Measurements from ENCODE around the gene POLDIP3.
"Not testable (repeated sequence)": the region's sequence is repeated elsewhere in the genome, so short reads cannot be mapped to it uniquely, and the experiment has no call there.

Gene POLDIP3

DNA sequence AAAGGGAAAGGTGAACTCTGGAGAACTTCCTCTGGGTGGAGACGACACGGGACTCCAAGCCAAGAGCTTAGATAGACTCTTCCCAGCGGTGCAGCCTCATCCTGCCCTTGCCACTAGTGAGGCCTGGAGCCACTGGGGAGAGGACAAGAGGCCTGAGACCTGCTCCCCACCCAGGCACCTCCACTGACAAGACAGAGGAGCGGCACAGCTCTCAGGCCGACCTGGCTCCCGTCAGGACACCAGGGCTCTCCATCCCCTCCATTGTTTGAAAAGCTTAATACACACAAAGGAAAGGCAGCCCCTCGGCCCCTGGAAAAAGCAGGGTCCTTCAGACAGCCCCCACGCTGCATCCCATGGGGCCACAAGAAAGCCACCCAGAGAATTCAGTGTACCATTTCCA lies 29.6 kb downstream of the POLDIP3 start:
- DNase-seq = no peak

DNA sequence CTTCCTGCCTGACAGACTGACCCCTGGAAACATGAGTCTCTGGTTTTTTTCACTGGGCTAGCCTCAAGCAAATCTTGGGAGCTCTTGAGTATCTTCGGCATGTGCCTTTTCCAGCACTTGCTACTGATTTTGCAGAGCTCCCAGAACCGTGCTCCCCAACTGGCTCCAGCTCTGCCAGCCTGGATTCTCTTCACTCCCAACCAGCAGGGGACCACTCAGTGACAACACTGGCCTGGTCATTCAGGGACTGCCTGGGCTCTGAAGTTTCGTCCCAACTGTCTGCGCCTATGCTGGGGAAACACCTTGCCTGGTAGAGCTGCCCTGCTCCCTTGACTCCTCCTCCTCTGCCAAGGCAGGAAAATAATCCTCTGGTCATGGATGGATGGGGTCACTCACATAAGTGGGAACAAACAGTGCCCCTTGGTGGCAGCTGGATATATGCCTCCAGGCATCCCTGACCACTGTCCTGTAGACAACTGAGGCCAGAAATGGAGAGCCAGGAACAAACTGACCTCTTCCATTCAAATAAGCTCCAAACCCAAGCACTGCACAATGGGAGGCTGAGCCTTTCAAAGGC lies 30.2 kb downstream of the POLDIP3 start:
- no peak for DNase-seq

DNA sequence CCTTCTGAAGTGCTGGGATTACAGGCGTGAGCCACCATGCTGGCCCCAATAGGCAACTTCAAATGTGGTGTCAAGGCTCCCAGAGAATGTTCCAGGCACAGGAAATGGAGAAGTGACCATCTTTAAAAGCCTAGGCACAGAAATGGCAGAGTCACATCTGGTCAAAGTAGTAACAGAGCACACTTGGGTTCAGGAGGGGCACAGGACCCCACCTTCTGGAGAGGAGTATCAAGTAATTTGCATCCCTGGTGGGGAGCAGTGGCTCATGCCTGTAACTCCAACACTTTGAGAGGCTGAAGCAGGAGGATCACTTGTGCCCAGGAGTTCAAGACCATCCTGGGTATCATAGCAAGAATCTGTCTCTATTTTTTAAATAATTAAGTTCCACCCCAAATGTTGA lies 31.7 kb downstream of the POLDIP3 start:
- no peak for DNase-seq

DNA sequence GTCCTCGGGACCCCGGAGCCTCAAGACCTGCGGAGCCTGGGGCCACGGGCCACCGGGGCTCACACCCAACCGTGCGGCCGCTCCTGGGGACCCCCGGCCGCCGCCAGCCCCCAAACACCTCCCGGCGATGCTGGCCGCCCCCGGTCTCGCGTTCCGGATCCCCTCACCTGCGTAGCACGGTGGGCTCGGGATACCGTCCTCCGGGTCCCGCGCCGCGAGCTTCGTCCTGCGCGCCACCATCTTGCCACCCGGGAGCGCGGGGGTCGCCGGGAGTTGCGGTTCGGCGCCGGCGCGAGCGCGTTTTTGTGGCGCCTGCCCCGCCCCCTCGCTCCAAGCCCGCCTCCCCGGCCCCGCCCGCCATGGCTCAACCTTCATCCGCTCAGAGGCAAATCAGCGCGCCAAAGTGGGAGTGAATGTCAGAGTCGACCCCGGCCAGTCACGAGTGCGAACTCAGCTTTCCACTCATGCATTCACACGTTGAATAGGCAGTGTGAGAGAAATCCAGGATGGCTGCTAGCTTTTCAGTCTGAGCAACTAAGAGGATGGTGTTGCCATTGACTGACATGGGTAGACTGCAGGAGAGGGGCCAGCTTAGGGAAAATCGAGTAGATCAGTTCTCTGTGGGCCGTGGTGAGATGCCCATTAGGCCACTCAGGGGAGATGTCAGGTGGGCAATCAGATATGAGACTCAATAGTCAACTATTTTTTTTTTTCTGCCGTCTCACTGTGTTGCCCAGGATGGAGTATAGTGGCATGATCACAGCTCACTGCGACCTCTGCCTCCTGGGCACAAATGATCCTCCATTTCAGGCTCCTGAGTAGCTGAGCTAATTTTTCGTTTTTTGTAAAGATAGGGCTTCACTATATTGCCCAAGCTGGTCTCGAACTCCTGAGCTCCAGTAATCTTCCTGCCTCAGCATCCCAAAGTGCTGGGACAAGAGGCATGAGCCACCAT lies 32.6 kb downstream of the POLDIP3 start:
- peak; percentile 90 for DNase-seq

DNA sequence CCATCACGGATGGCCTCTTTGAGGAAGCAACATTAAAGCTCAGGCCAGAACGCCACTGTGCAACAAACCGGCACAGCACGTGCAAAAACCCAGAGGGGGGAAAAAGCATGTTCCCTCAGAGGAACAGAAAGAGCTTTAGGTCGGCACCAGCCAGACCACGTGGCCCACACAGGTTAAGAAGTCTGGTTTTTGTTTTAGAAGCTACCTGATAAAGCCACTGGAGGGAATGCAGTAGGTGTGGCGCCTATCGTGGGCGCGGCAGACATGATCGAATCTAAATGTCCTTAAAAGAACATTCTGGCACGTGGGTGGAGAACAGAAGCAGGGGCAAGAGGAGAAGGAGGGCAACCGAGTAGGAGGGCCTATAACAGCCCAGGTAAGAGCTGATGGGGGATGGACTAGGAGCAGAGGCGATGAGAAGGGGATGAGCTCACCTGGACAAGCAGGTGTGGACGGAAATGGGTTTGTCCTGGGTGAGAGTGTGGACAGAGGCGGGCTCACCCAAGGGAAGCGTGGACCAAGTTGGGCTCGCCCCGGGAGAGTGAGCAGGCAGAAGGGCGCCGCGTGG lies 33.4 kb downstream of the POLDIP3 start:
- not testable (repeated sequence) for DNase-seq

DNA sequence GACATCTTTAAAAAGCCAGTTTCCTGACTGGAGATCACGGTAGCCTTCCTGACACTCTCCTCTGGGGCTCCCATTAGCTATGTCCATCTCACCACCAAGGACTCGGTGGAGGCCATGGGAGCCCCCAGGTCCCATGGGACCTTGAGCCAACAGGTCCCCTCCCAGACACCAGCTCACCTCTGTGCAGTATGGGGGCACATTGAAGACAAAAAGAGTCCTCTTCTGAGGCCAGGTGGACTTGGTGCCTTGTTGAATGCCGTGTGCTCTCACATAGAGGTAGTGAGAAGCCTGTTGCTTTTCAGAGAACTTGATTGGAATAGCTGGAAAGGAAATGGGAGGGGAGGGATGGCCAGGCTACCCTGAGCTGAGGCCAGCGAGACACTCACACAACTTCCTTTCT lies 34.6 kb downstream of the POLDIP3 start:
- not testable (repeated sequence) for DNase-seq

DNA sequence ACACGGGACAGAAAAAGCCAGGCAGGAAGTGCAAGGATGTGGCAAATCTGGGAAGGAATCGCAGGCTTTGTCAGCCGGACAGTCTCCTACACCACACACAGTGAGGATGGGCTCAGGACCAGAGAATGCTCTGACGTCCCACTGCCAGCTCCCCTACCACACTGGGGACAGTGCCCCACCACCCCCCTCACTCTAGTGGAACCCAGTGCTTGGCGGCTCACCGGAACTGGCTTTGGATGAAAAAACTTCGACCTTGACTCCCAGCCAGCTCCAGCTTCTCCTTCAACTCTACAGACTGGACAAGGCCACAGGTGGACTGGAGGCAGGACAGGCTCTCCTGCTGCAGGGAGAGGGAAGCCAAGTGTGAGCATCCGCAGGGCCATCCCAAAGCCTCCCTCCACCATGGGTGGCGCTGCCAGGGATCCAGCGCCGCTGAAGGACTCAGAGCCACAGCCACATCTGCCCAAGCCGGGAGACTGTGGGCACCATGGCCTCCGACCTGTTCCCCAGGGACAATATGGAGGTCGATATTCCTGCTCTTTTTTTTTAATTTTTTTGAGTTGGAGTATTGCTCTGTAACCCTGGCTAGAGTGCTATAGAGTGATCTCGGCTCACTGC lies 37.0 kb downstream of the POLDIP3 start:
- no peak for DNase-seq

DNA sequence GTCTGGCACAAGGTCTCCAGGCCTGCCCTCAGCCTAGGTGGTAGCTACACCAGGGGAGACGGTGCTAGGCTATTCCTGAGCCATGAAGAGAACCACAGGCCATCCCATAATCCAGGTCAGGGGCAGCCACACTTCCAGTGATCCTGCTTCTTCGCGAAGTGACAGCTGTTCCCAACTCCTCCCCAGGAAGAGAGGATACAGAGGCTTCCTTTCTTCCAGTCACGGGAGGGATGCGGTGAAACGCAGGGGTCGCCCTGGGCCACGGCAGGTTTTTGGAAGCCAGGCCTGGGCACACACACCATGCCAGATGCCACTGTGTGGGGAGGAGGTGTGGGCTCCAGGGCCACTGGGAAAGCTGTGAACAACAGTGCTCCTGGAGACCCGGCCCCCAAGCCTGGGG lies 37.5 kb downstream of the POLDIP3 start:
- DNase-seq = not testable (repeated sequence)

DNA sequence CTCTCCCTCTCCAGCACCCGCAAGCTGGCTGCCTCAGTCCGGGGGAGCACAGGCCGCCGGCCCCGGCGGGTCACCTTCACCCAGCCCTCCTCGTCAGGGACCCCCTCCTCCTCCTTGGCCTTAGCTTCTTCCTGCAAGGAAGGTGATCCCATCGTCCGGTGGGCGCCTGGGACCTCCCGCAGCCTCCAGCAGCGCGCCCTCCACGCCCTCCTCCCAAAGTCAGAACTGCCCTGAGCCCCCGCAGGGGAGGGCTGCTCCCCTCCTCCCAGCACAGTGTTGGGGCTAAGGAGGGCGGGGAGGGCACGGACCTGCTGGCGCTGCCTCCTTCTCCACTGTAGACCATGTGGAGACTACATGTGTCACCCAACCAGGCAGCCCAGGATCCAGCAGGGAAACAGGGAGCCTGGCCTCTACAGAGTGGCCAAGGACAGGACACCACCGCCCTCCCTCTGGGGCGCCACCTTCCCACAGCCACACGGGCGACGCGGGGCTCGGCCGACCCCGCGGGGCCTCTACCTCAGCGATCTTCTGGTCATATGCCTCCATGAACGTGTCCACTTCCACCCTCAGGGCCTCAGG lies 38.6 kb downstream of the POLDIP3 start:
- not testable (repeated sequence) for DNase-seq

DNA sequence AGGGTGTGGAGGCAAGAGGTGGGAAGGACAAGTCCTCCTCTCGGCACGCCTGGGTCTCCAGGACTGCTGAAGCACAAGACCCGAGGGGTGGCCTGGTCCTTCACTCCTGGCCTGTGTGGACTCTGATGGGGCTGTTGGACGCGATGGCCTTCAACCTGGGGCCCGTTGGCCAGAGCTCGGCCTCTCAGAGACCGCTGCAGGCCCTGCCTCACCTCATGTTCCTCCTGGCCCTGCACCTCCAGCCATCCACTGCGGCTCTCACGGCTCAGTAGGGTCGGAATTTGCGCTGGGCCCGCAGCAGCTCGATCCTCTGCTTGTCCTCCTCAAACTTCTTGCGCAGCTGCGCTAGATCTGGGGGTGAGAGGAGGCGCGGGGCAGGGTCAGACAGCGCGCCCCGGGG lies 40.2 kb downstream of the POLDIP3 start:
- DNase-seq = not testable (repeated sequence)

DNA sequence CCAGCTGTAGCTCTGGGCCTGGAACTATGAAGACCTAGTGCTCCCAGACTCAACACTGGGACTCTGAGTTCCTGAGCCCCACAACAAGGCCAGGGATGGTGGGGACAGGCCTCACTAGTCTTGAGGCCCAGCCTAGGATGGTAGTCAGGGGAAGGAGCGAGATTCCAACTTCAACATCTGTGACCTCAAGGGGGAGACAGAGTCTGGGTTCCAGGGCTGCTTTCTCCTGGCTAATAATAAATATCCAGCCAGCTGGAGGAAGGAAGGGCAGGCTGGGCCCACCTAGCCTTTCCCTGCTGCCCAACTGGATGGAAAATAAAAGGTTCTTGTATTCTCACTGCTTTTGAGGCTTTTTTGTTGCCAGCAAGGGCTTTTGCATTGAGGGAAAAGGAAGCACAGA lies 40.6 kb downstream of the POLDIP3 start:
- DNase-seq = not testable (repeated sequence)

DNA sequence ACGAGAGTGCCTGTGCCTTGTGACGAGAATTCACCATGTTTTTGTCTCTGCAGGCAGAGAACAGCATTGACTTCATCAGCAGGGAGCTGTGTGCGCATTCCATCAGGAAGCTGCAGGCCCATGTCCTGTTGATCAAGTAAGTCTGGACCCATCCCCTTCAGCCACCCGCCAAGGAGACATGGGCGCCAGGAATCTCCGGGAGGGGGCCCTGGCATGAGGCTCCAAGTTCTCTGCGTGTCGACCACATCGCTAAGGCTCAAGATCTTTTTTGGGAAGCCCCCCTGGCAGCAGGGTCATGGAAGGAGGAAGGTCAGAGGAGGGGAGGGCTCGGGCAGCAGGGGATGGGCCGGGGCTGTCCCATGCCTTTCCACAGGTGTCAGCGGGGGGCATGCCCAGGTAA lies 43.6 kb downstream of the POLDIP3 start:
- not testable (repeated sequence) for DNase-seq

DNA sequence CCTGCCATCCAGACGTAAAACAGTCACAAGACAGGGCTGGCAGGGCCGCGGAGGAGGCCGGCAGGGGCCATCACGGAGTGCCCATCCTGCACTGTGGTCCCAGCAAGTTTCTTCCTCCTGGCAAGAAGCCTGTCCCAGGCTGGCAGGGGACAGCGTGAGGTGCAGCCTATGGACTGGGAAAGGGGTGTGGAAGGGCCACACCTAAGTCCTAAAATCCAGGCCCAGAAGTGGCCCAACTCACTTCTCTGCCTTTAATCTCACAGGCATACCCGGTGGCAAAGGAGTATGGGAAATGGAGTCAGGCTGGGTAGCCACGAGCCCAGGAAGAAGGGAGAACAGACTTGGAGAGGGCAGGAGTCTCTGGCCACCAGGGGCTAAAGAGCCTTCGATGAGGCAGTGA lies 44.1 kb downstream of the POLDIP3 start:
- not testable (repeated sequence) for DNase-seq

DNA sequence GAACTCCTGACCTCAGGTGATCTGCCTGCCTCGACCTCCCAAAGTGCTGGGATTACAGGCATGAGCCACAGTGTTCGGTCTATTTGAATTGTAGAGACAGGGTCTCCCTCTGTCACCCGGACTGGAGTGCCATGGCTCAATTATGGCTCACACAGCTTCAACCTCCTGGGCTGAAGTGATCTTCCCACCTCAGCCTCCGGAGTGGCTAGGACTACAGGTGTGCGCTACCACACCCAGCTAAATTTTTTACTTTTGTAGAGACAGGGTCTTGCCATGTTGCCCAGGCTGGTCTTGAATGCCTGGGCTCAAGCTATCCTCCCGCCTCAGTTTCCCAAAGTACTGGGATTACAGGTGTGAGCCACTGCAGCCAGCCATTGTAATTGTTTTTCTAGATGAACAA lies 46.7 kb downstream of the POLDIP3 start:
- not testable (repeated sequence) for DNase-seq

DNA sequence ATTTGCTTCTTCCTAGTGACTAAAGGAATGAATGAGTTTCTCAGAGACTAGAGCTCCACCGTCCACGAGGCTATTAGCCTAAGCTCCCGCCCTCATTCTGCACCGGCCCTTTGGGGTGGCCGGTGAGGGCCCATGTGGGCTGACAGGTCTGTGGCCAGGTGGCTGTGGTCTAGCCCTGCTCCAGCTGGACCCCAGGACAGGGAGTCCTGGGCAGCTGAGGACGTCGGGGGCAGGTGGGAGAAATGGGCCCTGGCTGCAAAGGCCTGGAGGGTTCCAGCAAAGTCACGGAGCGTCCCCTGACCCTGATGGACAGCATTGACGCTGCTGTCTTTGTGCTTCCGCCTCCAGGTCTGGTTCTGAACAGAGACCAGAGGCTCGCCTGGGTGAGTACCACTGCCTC lies 48.7 kb downstream of the POLDIP3 start:
- DNase-seq = no peak

DNA sequence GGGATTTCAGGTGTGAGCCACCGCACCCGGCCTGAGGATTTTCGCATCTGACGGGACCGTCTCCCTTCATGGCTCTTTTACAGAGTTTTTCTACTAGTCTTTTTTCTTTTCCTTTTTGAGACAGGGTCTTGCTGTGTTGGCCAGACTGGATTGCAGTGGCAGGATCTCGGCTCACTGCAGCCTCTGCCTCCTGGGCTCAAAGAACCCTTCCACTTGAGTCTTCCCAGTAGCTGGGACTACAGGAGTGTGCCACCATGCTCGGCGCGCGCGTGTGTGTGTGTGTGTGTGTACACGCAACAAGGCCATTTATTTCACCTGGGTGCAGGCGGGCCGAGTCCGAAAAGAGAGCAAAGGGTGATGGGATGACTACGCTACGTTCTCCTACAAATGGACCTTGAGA lies 50.0 kb downstream of the POLDIP3 start:
- no peak for DNase-seq

DNA sequence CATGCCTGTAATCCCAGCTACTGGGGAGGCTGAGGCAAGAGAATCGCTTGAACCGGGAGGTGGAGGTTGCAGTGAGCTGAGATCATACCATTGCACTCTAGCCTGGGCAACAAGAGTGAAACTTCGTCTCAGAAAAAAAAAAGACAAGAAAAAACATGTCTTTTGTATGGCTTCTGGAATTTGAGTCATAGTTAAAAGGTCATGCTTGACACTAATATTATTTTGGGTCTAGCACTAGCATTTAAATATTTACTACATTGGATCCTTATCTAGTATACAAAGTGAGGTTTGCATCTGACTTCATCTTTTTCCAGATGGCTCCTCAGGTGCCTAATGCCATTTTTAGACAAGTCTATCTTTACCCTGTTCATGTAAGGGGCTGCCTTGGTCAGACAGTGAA lies 50.7 kb downstream of the POLDIP3 start:
- not testable (repeated sequence) for DNase-seq

DNA sequence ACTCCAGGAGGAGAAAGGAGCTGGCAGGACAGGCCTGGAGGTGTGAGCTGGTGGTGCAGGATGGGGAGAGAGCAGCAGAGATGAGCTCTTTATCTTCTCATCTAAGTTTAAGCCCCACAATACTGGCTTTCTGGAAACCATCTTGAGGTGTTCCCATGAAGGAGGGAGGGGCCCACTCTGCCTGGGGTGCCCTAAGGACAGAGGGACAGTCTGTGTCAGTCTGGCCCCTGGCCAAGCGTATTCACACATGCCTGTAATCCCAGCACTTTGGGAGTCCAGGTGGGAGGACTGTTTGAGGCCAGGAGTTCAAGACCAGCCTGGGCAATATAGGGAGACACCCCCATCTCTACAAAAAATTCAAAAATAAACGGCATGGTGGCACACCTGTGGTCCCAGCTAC lies 52.0 kb downstream of the POLDIP3 start:
- no peak for DNase-seq

DNA sequence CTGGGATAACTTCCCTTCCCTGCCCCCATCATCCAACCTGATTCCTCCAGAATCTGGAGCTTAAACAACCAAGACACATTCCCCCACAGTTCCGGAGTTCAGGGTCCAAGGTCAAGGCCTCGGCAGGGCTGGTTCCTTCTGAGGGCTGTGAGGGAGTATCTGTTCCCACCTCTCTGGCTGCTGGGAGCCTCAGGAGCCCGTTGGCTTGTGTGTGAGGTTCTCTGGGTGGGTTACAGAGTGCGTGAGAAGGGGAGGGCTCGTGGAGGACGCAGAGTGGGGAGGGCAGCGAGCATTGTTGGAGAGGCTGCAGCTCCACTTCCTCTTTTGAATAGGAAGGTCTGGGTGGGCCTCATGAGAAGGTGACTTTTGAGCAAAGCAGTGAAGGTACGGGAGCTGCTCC lies 52.4 kb downstream of the POLDIP3 start:
- DNase-seq = no peak

DNA sequence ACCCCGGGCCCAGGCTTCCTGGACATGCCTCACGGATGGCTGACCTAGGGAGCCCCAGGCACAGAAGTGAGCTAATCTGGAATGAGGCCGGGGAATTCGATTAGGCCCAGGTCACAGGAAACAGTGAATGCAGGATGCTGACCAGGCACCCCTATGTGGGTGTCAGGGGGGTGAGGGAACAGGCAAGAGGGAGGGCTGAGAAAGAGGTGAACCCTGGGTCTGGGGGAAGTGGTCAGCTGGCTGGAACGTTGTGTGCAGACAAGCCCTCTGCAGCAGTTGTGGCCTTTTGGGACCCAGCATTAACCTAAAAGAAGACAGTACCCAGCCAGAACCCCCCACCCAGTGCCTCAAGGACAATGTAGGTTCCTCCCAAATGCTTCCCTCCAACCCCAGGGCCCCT lies 52.8 kb downstream of the POLDIP3 start:
- DNase-seq = no peak

DNA sequence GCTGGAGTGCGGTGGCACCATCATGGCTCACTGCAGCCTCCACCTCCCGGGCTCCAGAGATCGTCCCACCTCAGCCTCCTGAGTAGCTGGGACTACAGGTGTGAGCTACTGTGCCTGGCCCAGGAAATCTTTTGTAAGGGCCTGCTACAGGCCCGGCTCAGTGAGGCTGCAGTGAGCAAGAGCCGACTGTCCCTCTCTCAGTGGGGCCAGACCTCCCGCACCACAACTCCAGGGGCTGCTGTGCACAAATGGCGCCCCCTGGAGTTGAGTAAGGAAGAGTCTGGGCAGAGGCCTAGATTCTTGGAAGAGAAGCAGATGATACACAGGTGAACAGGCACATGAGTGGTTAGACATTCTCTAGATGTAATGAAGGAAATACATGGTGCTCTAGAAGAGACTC lies 53.9 kb downstream of the POLDIP3 start:
- DNase-seq = no peak

DNA sequence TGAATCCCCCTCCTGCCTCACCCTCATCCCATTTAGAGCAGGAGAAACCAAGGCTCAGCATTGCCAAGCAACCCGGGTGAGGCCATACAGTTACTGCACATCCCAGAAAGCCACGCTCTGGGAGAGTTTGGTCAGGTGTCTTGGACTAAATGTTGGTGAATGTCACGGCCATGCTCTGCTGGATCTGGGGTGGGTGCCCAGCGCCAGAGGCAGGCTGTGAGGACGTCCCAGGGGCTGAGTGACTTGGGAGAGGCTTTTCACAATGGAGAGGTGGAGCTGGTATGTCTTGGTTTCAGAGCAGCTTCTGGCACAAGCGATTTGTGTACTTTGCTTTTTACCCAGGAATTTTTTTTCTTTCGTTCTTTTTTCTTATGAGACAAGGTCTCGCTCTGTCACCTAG lies 54.3 kb downstream of the POLDIP3 start:
- no peak for DNase-seq
